Mesothelial cell of epicardium (in vitro differentiated cells): ENCODE data around the gene SLC2A2. TPM values are rescaled to one million over a fixed set of nuclear protein-coding genes. Genes with fewer than 3 reads are reported as not detected.
A peak's percentile ranks its signal among the peaks of the same experiment; 100 is the strongest.

Experiments
- DNase-seq, 2 experiments: peaks; one replicate each; pipeline ENCODE4 v3.0.0; 2021; ENCODE audit warnings: low spot score in 2 of 2; ENCODE audit not compliant: unreplicated experiment in 2 of 2
- H3K27ac Mint-ChIP-seq: 2 replicates; pipeline ENCODE4 v1.8.0; 2021; ENCODE audit warnings: mixed read lengths
- H3K27me3 Mint-ChIP-seq: 2 replicates; pipeline ENCODE4 v1.8.0; 2021; ENCODE audit warnings: low read depth, mixed read lengths
- H3K36me3 Mint-ChIP-seq: 2 replicates; pipeline ENCODE4 v1.8.0; 2021; ENCODE audit warnings: mixed read lengths
- H3K4me1 Mint-ChIP-seq: 2 replicates; pipeline ENCODE4 v1.8.0; 2021; ENCODE audit warnings: mixed read lengths
- H3K4me3 Mint-ChIP-seq: 2 replicates; pipeline ENCODE4 v1.8.0; 2021; ENCODE audit warnings: mild to moderate bottlenecking, moderate library complexity, mixed read lengths
- H3K9me3 Mint-ChIP-seq: 2 replicates; pipeline ENCODE4 v1.8.0; 2021; ENCODE audit warnings: mixed read lengths
- total RNA-seq: library from RNA; stranded (reverse); gene quantifications from 3 replicates; pipeline ENCODE4 v1.2.1, GENCODE V29; 2021
- TF ChIP-seq, protein P1 (sequence below): fragments of 200-600 bp; sonication (generic); IDR thresholded peaks from one replicate; pipeline ENCODE4 v1.5.0; 2021; ENCODE audit warnings: antibody characterized with exemption; ENCODE audit not compliant: unreplicated experiment

SLC2A2 gene
- total RNA-seq, 1 donor from 2014 or later, result not detected

DNA sequence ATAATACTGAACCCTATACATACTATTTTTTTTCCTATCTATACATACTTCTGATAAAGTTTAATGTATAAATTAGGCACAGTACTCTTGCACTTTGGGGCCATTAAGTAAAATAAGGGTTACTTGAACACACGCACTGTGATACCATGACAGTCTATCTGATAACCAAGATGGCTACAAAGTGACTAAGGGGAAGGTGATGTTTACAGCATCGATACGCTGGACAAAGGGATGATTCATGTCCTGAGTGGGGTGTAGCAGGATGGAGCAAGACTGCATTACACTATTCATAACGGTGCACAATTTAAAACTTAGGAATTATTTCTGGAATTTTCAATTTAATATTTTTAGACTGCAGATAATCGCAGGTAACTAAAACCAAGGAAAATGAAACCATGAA lies 30.0 kb upstream of the SLC2A2 start:
- Mint-ChIP-seq H3K4me3 (no peak overlapping the region), H3K4me1 (no peaks in the 10 kb centered on the region), H3K36me3 (no peaks in the 10 kb centered on the region), H3K27ac (no peak overlapping the region), H3K27me3 (no peaks in the 10 kb centered on the region), H3K9me3 (peaks cover 14% of the 10 kb centered on the region)
- DNase-seq, result no peak
- TF ChIP-seq, protein P1, sequence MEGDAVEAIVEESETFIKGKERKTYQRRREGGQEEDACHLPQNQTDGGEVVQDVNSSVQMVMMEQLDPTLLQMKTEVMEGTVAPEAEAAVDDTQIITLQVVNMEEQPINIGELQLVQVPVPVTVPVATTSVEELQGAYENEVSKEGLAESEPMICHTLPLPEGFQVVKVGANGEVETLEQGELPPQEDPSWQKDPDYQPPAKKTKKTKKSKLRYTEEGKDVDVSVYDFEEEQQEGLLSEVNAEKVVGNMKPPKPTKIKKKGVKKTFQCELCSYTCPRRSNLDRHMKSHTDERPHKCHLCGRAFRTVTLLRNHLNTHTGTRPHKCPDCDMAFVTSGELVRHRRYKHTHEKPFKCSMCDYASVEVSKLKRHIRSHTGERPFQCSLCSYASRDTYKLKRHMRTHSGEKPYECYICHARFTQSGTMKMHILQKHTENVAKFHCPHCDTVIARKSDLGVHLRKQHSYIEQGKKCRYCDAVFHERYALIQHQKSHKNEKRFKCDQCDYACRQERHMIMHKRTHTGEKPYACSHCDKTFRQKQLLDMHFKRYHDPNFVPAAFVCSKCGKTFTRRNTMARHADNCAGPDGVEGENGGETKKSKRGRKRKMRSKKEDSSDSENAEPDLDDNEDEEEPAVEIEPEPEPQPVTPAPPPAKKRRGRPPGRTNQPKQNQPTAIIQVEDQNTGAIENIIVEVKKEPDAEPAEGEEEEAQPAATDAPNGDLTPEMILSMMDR, result no peak

DNA sequence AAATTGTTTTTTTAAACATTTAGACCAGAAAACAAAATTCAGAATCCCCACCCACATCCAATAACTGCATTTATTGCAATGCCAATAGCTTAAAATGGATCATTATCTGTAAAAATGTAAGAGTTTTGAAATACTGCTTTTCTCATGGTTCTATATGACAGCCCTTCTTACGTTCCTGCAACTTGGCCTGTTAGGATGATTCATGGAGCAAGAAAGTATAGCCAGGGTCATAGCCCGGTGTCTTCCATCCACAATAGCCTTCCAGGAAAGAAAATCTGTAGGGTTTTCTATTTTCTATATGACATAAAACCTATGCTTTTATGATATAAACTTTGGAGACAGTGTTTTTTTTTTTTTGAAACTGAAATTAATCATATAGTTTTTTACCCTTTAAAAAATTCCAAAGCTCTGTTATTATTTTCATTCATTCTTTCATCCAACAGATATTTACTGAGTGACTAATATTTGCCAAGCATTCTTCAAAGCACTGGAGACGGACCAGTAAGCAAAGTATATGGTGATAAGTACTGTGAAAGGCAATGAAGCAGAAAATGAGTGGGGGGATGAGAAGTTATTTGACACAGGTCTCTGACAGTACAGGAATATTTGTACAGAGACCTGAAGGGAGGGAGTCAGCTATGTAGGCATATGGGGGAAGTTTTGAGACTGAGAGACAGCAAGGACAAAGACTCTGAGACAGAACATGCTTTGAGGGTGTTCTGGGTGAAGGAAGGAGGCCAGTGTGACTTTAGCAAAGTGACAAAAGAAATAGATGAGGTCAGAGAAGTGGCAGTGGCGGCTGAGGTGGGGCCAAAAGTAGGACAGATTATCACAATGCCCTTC lies 29.0 kb upstream of the SLC2A2 start:
- Mint-ChIP-seq H3K9me3 (peaks cover 14% of the 10 kb centered on the region), H3K36me3 (no peaks in the 10 kb centered on the region), H3K27ac (no peak overlapping the region), H3K27me3 (no peaks in the 10 kb centered on the region), H3K4me3 (no peak overlapping the region), H3K4me1 (no peaks in the 10 kb centered on the region)
- TF ChIP-seq, protein P1, result no peak
- no peak for DNase-seq

GRCh38 chr3:171054921-171055320 lies 28.4 kb upstream of the SLC2A2 start:
- Mint-ChIP-seq H3K27ac (no peak overlapping the region), H3K36me3 (no peaks in the 10 kb centered on the region), H3K9me3 (peaks cover 14% of the 10 kb centered on the region), H3K4me1 (no peaks in the 10 kb centered on the region), H3K4me3 (no peak overlapping the region), H3K27me3 (no peaks in the 10 kb centered on the region)
- no peak for DNase-seq
- TF ChIP-seq, protein P1, result no peak

DNA sequence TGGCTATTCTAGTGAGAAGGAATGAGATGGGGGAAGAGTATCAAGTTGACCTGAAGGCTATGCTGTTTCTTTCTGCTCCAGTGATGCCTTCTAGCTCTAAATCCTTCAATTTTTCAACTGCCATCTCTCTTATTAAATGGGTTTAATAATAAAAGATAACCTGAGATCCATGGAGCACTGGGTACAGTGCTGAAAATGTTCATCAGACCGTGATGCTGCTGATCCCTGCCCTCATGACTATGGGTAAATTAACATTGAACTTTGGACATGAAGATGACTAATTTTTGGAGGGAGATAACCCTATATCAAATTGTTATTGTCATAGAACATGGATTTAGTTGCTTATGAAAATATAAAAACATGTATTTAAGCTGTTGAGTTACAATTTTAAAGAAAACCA lies 27.7 kb upstream of the SLC2A2 start:
- no peaks in the 10 kb centered on the region for H3K36me3 Mint-ChIP-seq
- H3K4me1 Mint-ChIP-seq, result no peaks in the 10 kb centered on the region

GRCh38 chr3:171049861-171050444 lies 23.4 kb upstream of the SLC2A2 start:
- Mint-ChIP-seq H3K9me3 (peaks cover 14% of the 10 kb centered on the region), H3K4me1 (no peaks in the 10 kb centered on the region), H3K27ac (no peak overlapping the region), H3K4me3 (no peak overlapping the region), H3K27me3 (no peaks in the 10 kb centered on the region), H3K36me3 (no peaks in the 10 kb centered on the region)
- TF ChIP-seq, protein P1, result peak; percentile 48
- no peak for DNase-seq

More for the DNA sequence above, 27.7 kb upstream of the SLC2A2 start:
- DNase-seq, result no peak
- TF ChIP-seq, protein P1, result no peak
- Mint-ChIP-seq H3K4me3 (no peak overlapping the region), H3K27me3 (no peaks in the 10 kb centered on the region), H3K27ac (no peak overlapping the region), H3K9me3 (peaks cover 14% of the 10 kb centered on the region)
